Tibial nerve (tissue), 4 donors: ENCODE data around the gene ESCO1.

ENCODE experiments used
- EP300 ChIP-seq, 2 donors: sonication (generic); formaldehyde crosslinking; IDR thresholded peaks; one replicate each; pipeline ENCODE4 v1.6.1; 2017; ENCODE audit warnings: antibody characterized with exemption in 2 of 2, mild to moderate bottlenecking in 1 of 2
- POLR2A ChIP-seq, 2 donors: fragments of 450-650 bp; IDR thresholded peaks; one replicate each; pipeline ENCODE4 v1.6.1; 2017; ENCODE audit warnings: antibody characterized with exemption in 2 of 2, mild to moderate bottlenecking in 2 of 2, moderate library complexity in 2 of 2
- TF ChIP-seq, protein P1 (sequence below), 5 experiments: fragments of 200-600 bp in 3 of 5; fragments of 450-650 bp in 2 of 5; sonication (generic) in 3 of 5; IDR thresholded peaks; one replicate each; pipeline ENCODE4 v1.5.1; 2016 to 2019; ENCODE audit warnings: antibody characterized with exemption in 5 of 5, mild to moderate bottlenecking in 3 of 5, moderate library complexity in 2 of 5

DNA sequence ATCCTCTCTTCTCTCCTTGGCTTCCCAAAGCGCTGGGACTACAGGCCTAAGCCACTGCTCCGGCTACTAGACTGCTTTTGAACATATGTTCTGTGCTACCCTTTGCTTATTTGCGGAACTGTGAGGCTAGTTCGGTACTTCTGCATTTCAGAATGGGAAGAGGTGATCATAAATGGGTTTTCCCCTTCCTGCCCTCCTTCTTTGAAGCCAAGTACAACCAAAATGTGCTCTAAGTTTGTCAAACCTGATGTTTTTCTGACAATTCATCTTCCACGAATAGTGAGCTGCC is 1.7 kb upstream of the ESCO1 start:
- TF ChIP-seq, protein P1, sequence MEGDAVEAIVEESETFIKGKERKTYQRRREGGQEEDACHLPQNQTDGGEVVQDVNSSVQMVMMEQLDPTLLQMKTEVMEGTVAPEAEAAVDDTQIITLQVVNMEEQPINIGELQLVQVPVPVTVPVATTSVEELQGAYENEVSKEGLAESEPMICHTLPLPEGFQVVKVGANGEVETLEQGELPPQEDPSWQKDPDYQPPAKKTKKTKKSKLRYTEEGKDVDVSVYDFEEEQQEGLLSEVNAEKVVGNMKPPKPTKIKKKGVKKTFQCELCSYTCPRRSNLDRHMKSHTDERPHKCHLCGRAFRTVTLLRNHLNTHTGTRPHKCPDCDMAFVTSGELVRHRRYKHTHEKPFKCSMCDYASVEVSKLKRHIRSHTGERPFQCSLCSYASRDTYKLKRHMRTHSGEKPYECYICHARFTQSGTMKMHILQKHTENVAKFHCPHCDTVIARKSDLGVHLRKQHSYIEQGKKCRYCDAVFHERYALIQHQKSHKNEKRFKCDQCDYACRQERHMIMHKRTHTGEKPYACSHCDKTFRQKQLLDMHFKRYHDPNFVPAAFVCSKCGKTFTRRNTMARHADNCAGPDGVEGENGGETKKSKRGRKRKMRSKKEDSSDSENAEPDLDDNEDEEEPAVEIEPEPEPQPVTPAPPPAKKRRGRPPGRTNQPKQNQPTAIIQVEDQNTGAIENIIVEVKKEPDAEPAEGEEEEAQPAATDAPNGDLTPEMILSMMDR (IDR thresholded peaks at IDR 0.05) = no peak
- TF ChIP-seq POLR2A (IDR thresholded peaks at IDR 0.05) = no peak
- TF ChIP-seq EP300 (IDR thresholded peaks at IDR 0.05) = no peak
